Suppressor macrophage treated with lipopolysaccharide for 1 hour (primary cell): ENCODE data around the gene DBN1.

Experiments
- DNase-seq, 3 donors: peaks; one replicate each; pipeline ENCODE4 v3.0.0-alpha.2; 2020 to 2022

The DBN1 gene

DNA sequence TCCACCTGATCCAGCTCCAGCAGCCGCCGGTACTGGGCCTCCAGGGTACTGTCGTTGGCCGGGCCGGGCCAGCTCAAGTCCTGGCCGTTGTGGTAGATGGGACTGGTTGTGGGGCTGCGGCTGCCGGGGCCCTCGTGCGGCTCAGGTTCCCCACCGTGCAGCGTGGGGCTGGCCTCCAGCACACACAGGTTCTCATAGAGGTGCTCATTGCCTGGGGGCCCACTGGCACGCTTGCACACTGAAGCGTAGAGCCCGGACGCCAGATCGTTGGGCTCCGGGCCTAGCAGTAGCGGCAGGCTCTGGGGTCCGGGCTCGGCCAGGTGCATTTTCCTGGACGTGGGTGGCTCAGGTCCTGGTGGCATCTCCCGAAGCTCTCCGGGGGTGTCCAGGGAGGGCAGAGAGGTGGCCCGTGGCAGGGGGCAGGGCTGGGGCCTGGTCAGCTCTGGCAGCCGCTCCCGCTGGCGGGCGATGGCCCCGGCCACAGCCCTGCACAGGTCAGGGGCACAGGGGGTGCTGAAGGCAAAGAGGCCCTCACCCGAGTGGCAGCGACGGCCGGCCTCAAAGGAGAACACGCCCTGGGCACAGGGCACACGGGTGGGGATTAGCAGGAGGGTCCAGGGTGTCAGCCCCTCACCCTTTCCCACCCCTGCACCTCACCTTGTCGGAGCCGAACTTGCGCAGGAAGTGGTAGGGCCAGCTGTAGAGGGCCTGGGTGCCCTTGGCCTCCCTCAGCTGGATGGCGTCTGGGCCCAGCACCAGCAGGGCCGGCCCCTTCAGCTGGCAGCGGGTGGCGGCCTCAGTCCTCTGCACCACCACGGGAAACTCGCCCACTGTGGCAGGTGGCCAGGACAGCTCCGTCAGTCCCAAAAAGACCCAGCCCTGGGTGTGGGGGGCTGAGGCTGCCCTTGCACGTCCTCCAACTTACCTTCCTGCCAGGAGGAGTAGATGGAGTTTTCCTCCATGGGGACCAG, 30.9 kb upstream of the DBN1 start:
- no peak for DNase-seq

DNA sequence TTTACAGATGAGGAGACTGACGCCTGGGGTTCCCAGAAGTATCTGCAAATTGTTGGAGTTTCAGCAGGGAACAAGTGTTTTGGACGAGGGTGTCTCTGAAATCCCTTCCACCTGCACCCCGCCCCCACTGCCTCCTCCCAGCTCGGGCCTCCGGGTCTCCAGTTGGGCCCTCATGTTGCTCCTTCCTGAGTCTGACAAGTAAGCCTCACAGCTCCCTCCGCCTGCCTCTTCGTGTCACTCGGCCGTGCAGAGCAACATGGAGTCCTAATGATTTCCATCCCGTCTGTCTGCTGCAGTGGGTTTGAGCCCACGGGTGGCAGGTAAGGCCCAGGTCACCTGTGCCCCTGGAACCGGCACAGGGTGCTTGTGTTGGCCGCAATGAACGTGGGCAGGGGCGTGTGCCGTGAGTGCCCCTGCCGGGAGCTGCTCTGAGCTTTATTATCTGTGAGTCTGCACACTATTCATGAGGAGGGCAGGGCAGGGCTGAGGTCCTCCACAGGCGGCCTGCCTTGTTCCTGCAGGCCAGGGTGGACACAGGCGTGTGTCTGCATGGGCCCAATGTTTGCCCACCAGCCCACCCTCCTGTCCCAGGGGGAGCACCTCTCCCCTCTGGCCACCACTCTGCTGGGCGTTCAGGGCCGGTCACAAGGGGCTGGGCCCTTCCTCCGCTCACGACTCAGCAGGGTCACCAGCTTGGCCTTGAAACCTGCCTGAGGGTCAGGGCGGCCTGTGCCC, 30.1 kb upstream of the DBN1 start:
- no peak for DNase-seq

GRCh38 chr5:177502886-177503285, 29.5 kb upstream of the DBN1 start:
- DNase-seq: no peak

DNA sequence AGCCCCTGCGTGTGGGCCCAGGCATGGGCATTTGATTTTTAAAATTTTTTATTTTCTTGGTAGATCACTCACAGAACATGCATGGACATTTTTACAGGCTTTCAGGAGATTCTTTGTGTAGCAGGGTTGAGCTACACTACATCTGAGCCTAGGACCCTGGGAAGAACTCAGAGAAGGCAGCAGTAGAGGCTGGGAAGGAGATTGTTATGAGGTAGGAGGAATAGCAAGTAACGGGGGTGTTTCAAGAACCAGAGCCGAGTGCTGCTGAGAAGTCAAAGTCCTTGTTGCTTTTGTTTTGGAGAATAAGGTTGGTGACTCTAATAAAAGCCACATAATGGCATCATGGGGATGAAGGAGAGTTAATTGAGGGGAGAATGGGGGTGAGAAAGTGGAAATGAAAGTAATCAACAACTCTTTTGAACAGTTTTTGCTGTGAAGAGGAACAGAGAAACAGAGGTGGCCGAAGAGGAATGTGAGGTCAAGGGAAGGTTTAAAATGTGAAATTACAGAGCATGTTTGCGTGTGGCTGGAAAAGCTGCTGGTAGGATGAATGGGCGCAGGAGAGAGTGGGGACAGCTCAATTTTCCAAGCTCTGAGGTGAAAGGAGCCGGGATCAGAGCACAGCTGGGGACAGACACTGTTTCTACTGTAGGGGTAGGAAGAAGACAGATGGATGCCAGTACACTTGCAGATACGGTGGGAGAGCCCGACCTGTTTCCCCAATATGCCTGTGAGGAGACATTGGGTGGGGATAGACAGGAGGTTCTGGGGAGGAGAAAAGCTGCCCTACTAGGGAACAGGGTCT, 28.6 kb upstream of the DBN1 start:
- peak in 2 of 3 donors; percentile 27 to 51 for DNase-seq

DNA sequence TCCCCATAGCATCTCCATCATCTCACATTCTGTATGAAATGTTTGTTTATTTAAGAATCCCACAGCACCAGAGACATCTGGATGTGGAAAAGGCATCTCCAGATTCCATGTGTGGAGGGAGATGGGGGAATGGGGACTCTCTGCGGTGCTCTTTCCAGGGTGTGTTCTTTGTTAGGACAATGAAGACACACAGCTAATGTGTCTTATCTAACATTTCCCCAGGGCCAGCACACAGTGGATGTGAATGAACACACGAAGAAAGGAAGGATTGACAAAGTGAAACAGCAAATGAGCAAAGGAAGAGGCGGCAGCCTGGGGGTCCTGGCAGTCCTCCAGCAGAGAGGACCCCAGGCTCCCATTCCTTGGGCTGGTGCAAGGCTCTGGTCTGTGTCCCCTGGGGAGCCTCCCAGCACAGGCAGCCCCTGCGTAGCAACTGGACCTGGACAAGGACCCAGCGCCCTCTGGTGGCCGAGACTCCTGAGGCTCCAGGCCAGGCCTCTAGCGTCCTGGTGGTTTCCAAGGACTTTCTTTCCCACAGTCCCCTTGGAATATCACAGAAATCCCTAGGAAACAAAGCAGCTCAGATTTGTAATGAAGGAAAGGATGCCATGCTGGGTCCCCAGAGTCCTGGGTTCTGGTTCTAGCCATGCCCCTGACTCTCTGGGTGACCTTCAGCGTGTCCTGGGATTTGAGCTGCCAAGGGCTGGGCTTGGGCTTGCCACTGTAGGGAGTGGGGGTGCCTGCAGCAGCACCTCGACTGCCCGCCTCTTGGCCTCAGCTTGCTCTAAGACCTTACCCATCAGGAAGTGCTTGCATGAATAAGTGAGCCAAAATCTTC, 27.5 kb upstream of the DBN1 start:
- peak; percentile 86 to 96 (median 90) for DNase-seq

DNA sequence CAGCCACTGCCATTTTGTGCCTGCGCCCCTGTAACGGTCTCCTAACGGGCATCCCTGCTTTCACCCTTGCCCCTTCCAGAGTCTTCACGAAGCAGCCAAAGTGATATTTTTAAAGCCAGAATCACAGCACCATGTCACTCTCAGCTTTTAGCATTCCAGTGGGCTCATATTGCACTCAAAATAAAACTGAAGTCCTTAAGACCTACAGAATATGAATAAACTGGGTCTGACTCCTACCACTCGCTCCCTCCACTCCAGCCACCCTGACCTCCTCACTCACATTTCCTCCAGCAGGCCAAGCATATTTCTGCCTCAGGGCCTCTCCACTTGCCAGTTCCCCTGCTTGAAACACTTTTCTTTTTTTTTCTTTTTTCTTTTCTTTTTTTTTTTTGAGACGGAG, 26.4 kb upstream of the DBN1 start:
- no peak for DNase-seq

DNA sequence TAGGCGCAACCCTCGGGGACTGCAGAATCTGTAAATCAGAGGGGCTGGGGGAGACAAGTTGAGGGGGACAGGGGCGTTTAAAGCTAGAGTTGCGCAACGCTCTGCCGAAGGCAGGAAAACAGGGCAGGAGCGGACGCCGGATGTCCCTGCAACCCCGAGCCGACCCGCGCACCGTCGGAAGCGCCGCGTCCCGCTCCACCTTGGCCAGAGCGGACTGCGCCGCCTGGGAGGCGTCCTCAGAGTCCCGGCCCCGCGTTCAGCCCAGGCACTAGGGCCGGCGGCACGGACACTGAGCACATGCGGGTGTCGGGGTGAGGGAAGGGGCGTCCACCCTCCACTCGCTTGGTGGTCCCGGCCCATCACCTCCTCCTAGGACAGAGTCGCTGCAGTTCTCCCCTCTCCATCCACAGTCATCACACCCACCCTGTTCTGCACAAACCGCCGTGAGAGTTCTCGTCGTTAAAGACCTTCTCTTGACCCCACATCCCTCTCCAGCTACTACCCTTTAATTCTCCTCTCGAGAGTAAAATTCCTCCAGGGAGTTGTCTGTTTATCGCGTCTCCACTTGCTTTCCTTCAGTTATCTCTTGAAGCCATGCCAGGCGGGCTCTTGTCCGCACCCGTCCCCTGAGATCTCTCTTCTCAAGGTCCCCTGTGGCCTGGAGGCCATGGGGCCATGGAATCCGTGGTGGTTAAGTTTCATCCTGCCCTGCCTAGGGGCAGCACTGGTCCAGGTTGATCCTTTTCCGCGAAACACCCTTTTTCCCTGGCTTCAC, 24.8 kb upstream of the DBN1 start:
- DNase-seq: peak in 1 of 3 donors; percentile 41

- peak; percentile 97 to 98 (median 98) for DNase-seq
Observed at GRCh38 chr5:177497292-177498012, 24.0 kb upstream of the DBN1 start, which contains the start of gene PDLIM7. PDLIM7 (minus strand) TSS chr5:177497604; CDS start chr5:177496512, 1,092 bp downstream.

DNA sequence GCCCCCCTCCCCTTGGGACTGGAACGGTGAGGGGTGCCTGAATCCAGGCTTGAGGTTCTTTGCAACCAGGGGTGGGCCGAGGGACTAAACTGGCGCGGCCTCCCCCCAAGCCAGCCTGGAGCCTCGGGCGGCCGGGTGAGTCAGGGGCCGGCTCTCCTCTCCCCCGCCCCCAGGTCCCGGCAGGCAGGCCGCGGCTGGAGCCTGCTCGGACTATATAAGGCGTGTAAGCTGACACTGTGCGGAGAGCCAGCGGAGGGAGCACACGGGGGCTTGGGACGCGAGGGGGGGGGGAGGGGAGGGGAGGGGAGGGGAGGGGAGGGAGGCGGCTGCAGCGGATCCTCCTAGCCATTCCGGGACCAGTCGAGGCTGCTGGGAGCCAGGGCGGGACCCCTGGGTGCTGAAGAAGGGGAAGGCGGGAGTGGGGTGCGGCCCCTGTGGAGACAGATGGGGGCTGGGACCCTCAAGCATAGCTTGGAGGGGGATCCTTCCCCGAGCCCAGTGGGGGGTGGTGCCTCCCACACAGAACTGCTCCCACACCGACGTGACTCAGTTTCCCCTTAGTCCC, 23.4 kb upstream of the DBN1 start:
- peak; percentile 81 to 86 (median 81) for DNase-seq

DNA sequence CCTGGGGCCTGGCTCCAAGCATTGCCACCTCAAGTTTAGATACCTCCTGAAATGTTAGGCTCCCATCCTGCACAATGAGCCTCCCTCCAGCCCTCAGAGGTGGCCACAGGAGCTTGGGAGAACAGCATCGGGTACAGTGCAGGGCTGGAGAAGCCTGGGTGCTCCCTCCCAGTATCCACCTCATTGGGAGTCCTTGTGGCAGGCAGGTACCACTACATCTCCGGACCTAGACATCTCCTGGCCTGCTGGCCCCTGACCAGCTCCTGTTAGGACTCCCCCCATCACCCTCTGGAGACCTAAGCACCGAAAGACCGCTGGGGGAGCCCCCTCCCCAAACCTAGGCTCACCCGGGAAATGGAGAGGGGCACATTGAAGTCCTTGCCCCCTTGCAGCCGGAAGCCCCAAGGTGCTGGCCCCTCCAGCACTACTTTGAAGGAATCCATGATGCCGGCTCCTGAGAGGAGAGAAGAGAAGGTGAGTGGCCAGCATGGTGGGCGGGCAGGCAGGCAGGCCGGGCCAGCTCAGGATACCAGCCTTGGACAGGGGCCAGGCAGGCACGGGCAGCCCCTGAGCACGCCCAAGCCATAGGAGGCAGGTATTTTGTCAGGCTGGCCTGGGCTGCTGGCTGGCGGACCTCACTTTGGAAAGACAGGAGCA, 22.8 kb upstream of the DBN1 start:
- no peak for DNase-seq

DNA sequence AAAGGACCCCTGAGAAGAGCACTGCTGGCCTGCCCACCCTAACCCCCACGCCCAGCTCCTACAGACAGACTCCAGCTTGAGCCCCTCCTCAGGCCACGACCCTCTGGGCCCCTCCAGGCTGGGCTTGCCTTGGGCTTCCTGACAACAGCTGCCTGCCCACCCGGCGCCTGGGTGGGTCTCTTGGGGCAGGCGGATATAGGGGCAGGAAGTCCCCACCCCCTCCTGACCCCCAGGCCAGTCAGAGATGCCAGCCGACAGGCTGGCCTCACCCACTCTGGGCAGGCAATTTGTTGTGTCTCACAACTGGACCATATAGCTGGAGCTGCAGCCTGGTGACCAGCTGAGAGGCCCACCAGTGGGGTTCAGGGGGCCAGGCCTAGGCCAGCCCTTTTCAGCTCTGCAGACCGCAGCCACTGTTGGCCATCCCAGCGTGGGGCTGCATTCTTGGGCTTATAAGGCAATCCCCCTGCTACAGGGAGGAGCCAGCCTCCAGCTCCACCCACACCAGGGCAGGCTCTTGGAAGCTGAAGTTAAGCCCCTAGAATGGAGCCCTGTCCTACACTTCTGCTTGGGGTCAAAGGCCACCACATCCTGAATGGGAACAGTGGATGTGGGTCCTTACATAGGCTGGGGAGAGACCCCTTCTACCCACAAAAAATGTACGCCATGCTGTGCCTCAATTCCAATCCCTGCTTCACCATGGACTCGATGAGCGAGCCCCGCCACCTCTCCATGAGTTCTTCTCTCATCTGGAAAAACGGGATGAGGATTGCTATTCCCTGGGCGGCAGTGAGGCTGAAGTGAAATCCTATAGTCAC, 22.0 kb upstream of the DBN1 start:
- peak in 2 of 3 donors; percentile 48 to 59 for DNase-seq

- DNase-seq: peak; percentile 91 to 92 (median 91)
Observed at GRCh38 chr5:177494346-177495195, 21.1 kb upstream of the DBN1 start.

GRCh38 chr5:177493795-177494345, 20.4 kb upstream of the DBN1 start:
- peak; percentile 60 to 85 (median 83) for DNase-seq

DNA sequence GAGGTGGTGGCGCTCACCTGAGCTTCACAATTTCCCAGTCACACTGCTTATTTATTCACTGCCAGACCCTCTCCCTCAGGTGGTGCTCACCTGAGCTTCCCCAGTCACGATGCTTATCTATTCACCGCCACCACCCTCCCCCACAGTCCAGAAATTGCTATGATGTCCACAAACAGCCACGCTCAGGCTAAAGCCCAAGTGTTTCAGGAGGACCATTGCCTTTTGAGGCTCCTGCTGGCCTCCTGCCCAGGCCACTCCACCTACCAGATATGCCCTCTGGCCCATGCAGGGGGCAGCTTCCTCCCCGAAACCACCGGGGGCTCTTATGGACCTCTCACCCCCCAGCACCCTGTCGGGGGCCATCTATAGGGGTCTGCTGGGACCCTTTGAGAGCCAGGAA, 19.4 kb upstream of the DBN1 start:
- DNase-seq: no peak

GRCh38 chr5:177491983-177492746, 18.7 kb upstream of the DBN1 start:
- DNase-seq: no peak

GRCh38 chr5:177491429-177491945, 18.1 kb upstream of the DBN1 start:
- DNase-seq: peak in 1 of 3 donors; percentile 43
